OCI-LY3 (cell line): ENCODE results near the gene ATXN2.
"Not testable (repeated sequence)": the region's sequence is repeated elsewhere in the genome, so short reads cannot be mapped to it uniquely, and the experiment has no call there.

Experiments used
- H2AFZ ChIP-seq: fragments of 200-600, 300-600 bp; shearing (Covaris generic); 2 replicates; pipeline ENCODE4 v1.6.0; 2014; ENCODE audit warnings: antibody characterized with exemption, low read depth, low read length
- H3K27ac ChIP-seq: fragments of 200-600, 300-600 bp; sonication (generic); 2 replicates; pipeline ENCODE4 v1.5.1; 2014; ENCODE audit warnings: mild to moderate bottlenecking, low read length, moderate library complexity, mixed read lengths
- H3K27me3 ChIP-seq: fragments of 200-600, 300-600 bp; sonication (generic); 2 replicates; pipeline ENCODE4 v1.6.1; 2014; ENCODE audit warnings: low read depth, low read length, mixed read lengths
- H3K36me3 ChIP-seq: fragments of 200-600, 300-600 bp; sonication (generic); replicated peaks from 2 replicates; pipeline ENCODE3; 2014; ENCODE audit warnings: low read depth, low read length, mixed read lengths
- H3K4me1 ChIP-seq: fragments of 300-600, 200-600 bp; sonication (generic); 2 replicates; pipeline ENCODE4 v1.6.1; 2014; ENCODE audit warnings: low read length, mixed read lengths
- H3K4me2 ChIP-seq: fragments of 200-600, 300-600 bp; sonication (generic); 2 replicates; pipeline ENCODE4 v1.6.1; 2014; ENCODE audit warnings: low read length, mixed read lengths
- H3K4me3 ChIP-seq: fragments of 300-600, 200-600 bp; sonication (generic); 2 replicates; pipeline ENCODE4 v1.5.1; 2014; ENCODE audit warnings: antibody characterized with exemption, mild to moderate bottlenecking, low read length, moderate library complexity
- H3K79me2 ChIP-seq: fragments of 300-600, 200-600 bp; shearing (Covaris generic); 2 replicates; pipeline ENCODE4 v1.6.1; 2014; ENCODE audit warnings: mild to moderate bottlenecking, low read length, mixed read lengths
- H3K9ac ChIP-seq: fragments of 300-600, 200-600 bp; shearing (Covaris generic); 2 replicates; pipeline ENCODE4 v1.6.0; 2014; ENCODE audit warnings: mild to moderate bottlenecking, low read length, moderate library complexity
- H3K9me3 ChIP-seq: fragments of 200-600, 300-600 bp; shearing (Covaris generic); 2 replicates; pipeline ENCODE4 v1.6.1; 2014; ENCODE audit warnings: low read length, mixed read lengths; ENCODE audit not compliant: insufficient read depth
- H4K20me1 ChIP-seq: fragments of 200-600, 300-600 bp; sonication (generic); 2 replicates; pipeline ENCODE4 v1.6.1; 2016; ENCODE audit warnings: low read length, mixed read lengths; ENCODE audit not compliant: insufficient read depth
- EZH2phosphoT487 ChIP-seq: fragments of 200-600 bp; shearing (Covaris generic); IDR thresholded peaks from 2 replicates; pipeline ENCODE4 v1.6.1; 2018; ENCODE audit warnings: antibody characterized with exemption, mixed run types, low read depth
- TF ChIP-seq, protein P1 (sequence below): fragments of 200-600, 300-600 bp; sonication (generic); IDR thresholded peaks from 2 replicates; pipeline ENCODE4 v1.5.1; 2014; ENCODE audit warnings: antibody characterized with exemption, low read length, low read depth

ATXN2 gene

GRCh38 chr12:111503116-111503515 is 96.0 kb downstream of the ATXN2 start:
- no peak overlapping the region for H3K4me2 ChIP-seq
- no peak overlapping the region for H3K27ac ChIP-seq
- no peaks in the 10 kb centered on the region for H3K4me1 ChIP-seq
- H3K4me3 ChIP-seq, result no peak overlapping the region
- no peaks in the 10 kb centered on the region for H3K9me3 ChIP-seq
- H2AFZ ChIP-seq, result no peak overlapping the region
- TF ChIP-seq, protein P1, sequence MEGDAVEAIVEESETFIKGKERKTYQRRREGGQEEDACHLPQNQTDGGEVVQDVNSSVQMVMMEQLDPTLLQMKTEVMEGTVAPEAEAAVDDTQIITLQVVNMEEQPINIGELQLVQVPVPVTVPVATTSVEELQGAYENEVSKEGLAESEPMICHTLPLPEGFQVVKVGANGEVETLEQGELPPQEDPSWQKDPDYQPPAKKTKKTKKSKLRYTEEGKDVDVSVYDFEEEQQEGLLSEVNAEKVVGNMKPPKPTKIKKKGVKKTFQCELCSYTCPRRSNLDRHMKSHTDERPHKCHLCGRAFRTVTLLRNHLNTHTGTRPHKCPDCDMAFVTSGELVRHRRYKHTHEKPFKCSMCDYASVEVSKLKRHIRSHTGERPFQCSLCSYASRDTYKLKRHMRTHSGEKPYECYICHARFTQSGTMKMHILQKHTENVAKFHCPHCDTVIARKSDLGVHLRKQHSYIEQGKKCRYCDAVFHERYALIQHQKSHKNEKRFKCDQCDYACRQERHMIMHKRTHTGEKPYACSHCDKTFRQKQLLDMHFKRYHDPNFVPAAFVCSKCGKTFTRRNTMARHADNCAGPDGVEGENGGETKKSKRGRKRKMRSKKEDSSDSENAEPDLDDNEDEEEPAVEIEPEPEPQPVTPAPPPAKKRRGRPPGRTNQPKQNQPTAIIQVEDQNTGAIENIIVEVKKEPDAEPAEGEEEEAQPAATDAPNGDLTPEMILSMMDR, result no peak
- no peak for TF ChIP-seq EZH2phosphoT487
- H3K79me2 ChIP-seq, result no peaks in the 10 kb centered on the region
- no peaks in the 10 kb centered on the region for H4K20me1 ChIP-seq
- H3K27me3 ChIP-seq, result no peaks in the 10 kb centered on the region
- no peak overlapping the region for H3K9ac ChIP-seq
- peaks cover 15% of the 10 kb centered on the region for H3K36me3 ChIP-seq

- Histone ChIP-seq H2AFZ (no peak overlapping the region), H3K9ac (no peak overlapping the region; the same call in 1 of the 2 replicates), H3K36me3 (peaks cover 23% of the 10 kb centered on the region)
Observed at GRCh38 chr12:111494676-111495075, 104.4 kb downstream of the ATXN2 start.

GRCh38 chr12:111492979-111493378 is 106.1 kb downstream of the ATXN2 start:
- not testable (repeated sequence) for H3K79me2 ChIP-seq, H3K4me3 ChIP-seq, H3K27me3 ChIP-seq, H2AFZ ChIP-seq, H3K27ac ChIP-seq, H3K4me2 ChIP-seq, H3K9me3 ChIP-seq, H3K9ac ChIP-seq, H4K20me1 ChIP-seq
- peaks cover 29% of the 10 kb centered on the region for H3K36me3 ChIP-seq
- H3K4me1 ChIP-seq, result peaks cover 19% of the 10 kb centered on the region

More at GRCh38 chr12:111494676-111495075, 104.4 kb downstream of the ATXN2 start:
- Histone ChIP-seq H3K27me3 (no peaks in the 10 kb centered on the region), H3K4me3 (no peak overlapping the region), H3K4me2 (peak overlapping the region; percentile 43), H3K27ac (peak overlapping the region; percentile 68), H3K79me2 (no peaks in the 10 kb centered on the region), H3K4me1 (peaks cover 19% of the 10 kb centered on the region), H3K9me3 (no peaks in the 10 kb centered on the region), H4K20me1 (no peaks in the 10 kb centered on the region)
- TF ChIP-seq, protein P1, result no peak
- TF ChIP-seq EZH2phosphoT487, result no peak

GRCh38 chr12:111488798-111489197 is 110.3 kb downstream of the ATXN2 start:
- H3K27ac ChIP-seq, result no peak overlapping the region
- no peak overlapping the region for H3K4me2 ChIP-seq
- H3K9ac ChIP-seq, result no peak overlapping the region
- H3K9me3 ChIP-seq, result no peaks in the 10 kb centered on the region
- no peaks in the 10 kb centered on the region for H4K20me1 ChIP-seq
- no peak overlapping the region for H3K4me3 ChIP-seq
- H3K27me3 ChIP-seq, result no peaks in the 10 kb centered on the region
- H3K79me2 ChIP-seq, result no peaks in the 10 kb centered on the region
- no peak overlapping the region for H2AFZ ChIP-seq
- TF ChIP-seq EZH2phosphoT487, result no peak
- TF ChIP-seq, protein P1, result no peak
- peaks cover 35% of the 10 kb centered on the region for H3K36me3 ChIP-seq
- H3K4me1 ChIP-seq, result peaks cover under 1% of the 10 kb centered on the region; the same call in 1 of the 2 replicates

GRCh38 chr12:111488271-111488670 is 110.8 kb downstream of the ATXN2 start:
- Histone ChIP-seq H3K4me3 (no peak overlapping the region), H3K4me2 (no peak overlapping the region), H3K79me2 (no peaks in the 10 kb centered on the region), H3K9me3 (no peaks in the 10 kb centered on the region), H3K4me1 (no peaks in the 10 kb centered on the region), H3K27me3 (no peaks in the 10 kb centered on the region), H3K36me3 (peaks cover 39% of the 10 kb centered on the region), H3K27ac (no peak overlapping the region), H3K9ac (no peak overlapping the region), H4K20me1 (no peaks in the 10 kb centered on the region), H2AFZ (no peak overlapping the region)
- TF ChIP-seq, protein P1, result no peak
- TF ChIP-seq EZH2phosphoT487, result no peak
